A549 (cell line): ENCODE data around the gene FER1L5.

Experiments used
- MAZ ChIP-seq: fragments of 150-350 bp; IDR thresholded peaks from 2 replicates; pipeline ENCODE4 v1.6.1; 2014; ENCODE audit warnings: antibody characterized with exemption, low read depth, low read length, borderline replicate concordance
- SMC3 ChIP-seq: fragments of >200 bp; sonication (Bioruptor Twin); formaldehyde crosslinking; IDR thresholded peaks from 3 replicates; pipeline ENCODE4 v1.6.1; 2018; ENCODE audit warnings: inconsistent platforms
- TF ChIP-seq, protein P1 (sequence below): fragments of 200-600 bp; sonication (generic); IDR thresholded peaks from 2 replicates; pipeline ENCODE4 v1.6.1; 2016; ENCODE audit warnings: antibody characterized with exemption, mild to moderate bottlenecking, moderate library complexity

- TF ChIP-seq, protein P1, sequence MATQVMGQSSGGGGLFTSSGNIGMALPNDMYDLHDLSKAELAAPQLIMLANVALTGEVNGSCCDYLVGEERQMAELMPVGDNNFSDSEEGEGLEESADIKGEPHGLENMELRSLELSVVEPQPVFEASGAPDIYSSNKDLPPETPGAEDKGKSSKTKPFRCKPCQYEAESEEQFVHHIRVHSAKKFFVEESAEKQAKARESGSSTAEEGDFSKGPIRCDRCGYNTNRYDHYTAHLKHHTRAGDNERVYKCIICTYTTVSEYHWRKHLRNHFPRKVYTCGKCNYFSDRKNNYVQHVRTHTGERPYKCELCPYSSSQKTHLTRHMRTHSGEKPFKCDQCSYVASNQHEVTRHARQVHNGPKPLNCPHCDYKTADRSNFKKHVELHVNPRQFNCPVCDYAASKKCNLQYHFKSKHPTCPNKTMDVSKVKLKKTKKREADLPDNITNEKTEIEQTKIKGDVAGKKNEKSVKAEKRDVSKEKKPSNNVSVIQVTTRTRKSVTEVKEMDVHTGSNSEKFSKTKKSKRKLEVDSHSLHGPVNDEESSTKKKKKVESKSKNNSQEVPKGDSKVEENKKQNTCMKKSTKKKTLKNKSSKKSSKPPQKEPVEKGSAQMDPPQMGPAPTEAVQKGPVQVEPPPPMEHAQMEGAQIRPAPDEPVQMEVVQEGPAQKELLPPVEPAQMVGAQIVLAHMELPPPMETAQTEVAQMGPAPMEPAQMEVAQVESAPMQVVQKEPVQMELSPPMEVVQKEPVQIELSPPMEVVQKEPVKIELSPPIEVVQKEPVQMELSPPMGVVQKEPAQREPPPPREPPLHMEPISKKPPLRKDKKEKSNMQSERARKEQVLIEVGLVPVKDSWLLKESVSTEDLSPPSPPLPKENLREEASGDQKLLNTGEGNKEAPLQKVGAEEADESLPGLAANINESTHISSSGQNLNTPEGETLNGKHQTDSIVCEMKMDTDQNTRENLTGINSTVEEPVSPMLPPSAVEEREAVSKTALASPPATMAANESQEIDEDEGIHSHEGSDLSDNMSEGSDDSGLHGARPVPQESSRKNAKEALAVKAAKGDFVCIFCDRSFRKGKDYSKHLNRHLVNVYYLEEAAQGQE: no peak
- TF ChIP-seq MAZ: no peak
- TF ChIP-seq SMC3: no peak
These were observed 37.3 kb downstream of the FER1L5 start for GRCh38 chr2:96679848-96680247.
